PC-9 (cell line): ENCODE results near the gene CNOT1.

ENCODE experiments used
- CTCF ChIP-seq: fragments of 200-600 bp; sonication (generic); conservative IDR thresholded peaks from 2 replicates; pipeline ENCODE4 v1.6.1; 2017; ENCODE audit warnings: mixed run types, antibody characterized with exemption, mild to moderate bottlenecking, moderate library complexity
- EZH2 ChIP-seq: fragments of 200-600 bp; sonication (generic); IDR thresholded peaks from 2 replicates; pipeline ENCODE4 v1.8.0; 2017; ENCODE audit warnings: antibody characterized with exemption, low read depth

- TF ChIP-seq EZH2: no peak
- TF ChIP-seq CTCF: no peak
These were observed 537 bp downstream of the CNOT1 start for GRCh38 chr16:58628845-58629732.
